GM19193 (cell line): Measurements from ENCODE around the gene ITIH3.

Source experiments
- POLR2A ChIP-seq: IDR thresholded peaks from 4 replicates; pipeline ENCODE4 v1.6.1; 2011; ENCODE audit not compliant: insufficient read depth, insufficient read length; ENCODE audit errors: extremely low read depth

The ITIH3 gene

GRCh38 chr3:52787672-52788625 is 6.6 kb upstream of the ITIH3 start:
- TF ChIP-seq POLR2A = no peak

GRCh38 chr3:52788890-52789745 is 5.5 kb upstream of the ITIH3 start:
- no peak for TF ChIP-seq POLR2A

- no peak for TF ChIP-seq POLR2A
Observed at GRCh38 chr3:52789746-52790040, 4.9 kb upstream of the ITIH3 start.

- TF ChIP-seq POLR2A = no peak
Observed at GRCh38 chr3:52790337-52790736, 4.3 kb upstream of the ITIH3 start.

- TF ChIP-seq POLR2A = no peak
Observed at GRCh38 chr3:52790741-52791140, 3.9 kb upstream of the ITIH3 start.

- no peak for TF ChIP-seq POLR2A
Observed at GRCh38 chr3:52791366-52791765, 3.2 kb upstream of the ITIH3 start.

GRCh38 chr3:52791928-52792327 is 2.7 kb upstream of the ITIH3 start:
- TF ChIP-seq POLR2A = no peak

GRCh38 chr3:52792413-52792812 is 2.2 kb upstream of the ITIH3 start:
- TF ChIP-seq POLR2A = no peak

GRCh38 chr3:52792961-52793695 is 1.5 kb upstream of the ITIH3 start:
- TF ChIP-seq POLR2A = no peak

GRCh38 chr3:52793702-52794611 is 639 bp upstream of the ITIH3 start:
- no peak for TF ChIP-seq POLR2A

- TF ChIP-seq POLR2A = no peak
Observed at GRCh38 chr3:52795298-52795900, 803 bp downstream of the ITIH3 start.

GRCh38 chr3:52796411-52796810 is 1.8 kb downstream of the ITIH3 start:
- TF ChIP-seq POLR2A = no peak

- no peak for TF ChIP-seq POLR2A
Observed at GRCh38 chr3:52798376-52798977, 3.9 kb downstream of the ITIH3 start.
